ENCODE results near the gene STRBP.
"Not testable (repeated sequence)": the region's sequence is repeated elsewhere in the genome, so short reads cannot be mapped to it uniquely, and the experiment has no call there.

GRCh38 chr9:123271133-123271532 lies 2.7 kb upstream of the STRBP start:
- TF ChIP-seq MYBL2 (IDR thresholded peaks at IDR 0.05; ENCODE audit: low read depth); MYBL2 (CRISPR knock-in tag; IDR thresholded peaks at IDR 0.05; ENCODE audit: borderline replicate concordance); BHLHE40 (IDR thresholded peaks at IDR 0.05; ENCODE audit: low read length); FOSL1 (tag; conservative IDR thresholded peaks at IDR 0.05); EZH2 (IDR thresholded peaks at IDR 0.05; ENCODE audit: borderline replicate concordance, low read depth, low read length); JUN (IDR thresholded peaks at IDR 0.05; ENCODE audit: borderline replicate concordance, low read depth, low read length); JUN (CRISPR knock-in tag; IDR thresholded peaks at IDR 0.05; ENCODE audit: borderline replicate concordance); ZFX (CRISPR knock-in tag; IDR thresholded peaks at IDR 0.05); POLR2A (conservative IDR thresholded peaks at IDR 0.05); BCL6 (CRISPR knock-in tag; IDR thresholded peaks at IDR 0.05); POLR2AphosphoS5 (IDR thresholded peaks at IDR 0.05; ENCODE audit: control insufficient read depth, insufficient read depth, low read depth, low read length); SLC30A9 (CRISPR knock-in tag; IDR thresholded peaks at IDR 0.05): not testable (repeated sequence)

Measured in K562 (cell line).